ENCODE measurements around the gene GPR152. TPM values are rescaled to one million over a fixed set of nuclear protein-coding genes. Genes with fewer than 3 reads are reported as not detected.

The GPR152 gene
- total and polyA plus RNA-seq, 2 of the 8 experiments (the other 6 are each of a cell fraction or from before 2014, with no cell fraction given), result not detected

DNA sequence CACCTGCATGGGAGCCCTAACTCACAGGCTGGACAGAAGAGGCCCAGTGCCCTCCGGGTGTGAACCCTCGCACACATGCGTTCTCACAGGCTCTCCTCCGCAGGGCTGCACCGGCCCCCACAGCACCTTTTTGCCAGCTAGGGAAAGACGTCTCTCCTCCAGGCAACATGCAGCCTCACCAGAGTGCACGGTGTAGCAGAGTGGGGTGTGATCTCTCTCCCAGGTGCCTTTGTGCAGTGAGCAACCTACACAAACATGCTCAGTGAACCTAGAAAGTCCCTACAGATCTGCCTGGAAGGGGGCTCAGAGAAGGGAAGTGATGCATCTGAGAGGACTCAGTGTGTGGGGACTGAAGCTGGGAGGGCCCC is 40.8 kb downstream of the GPR152 start:
- H3K9ac ChIP-seq (replicated peaks in 1 of 4; ENCODE audit: extremely low read depth in 1 of 4, low read depth in 3 of 4, low read length in 3 of 4), result 0 out of 7 replicates have a peak overlapping the region, but pooled peaks of 1 of the 4 experiments have one; percentile 10
- H3K27ac ChIP-seq (ENCODE audit: low read depth, low read length), result no peak overlapping the region
- H3K4ac ChIP-seq (replicated peaks; ENCODE audit: insufficient read length, low read depth, low read length), result no peak overlapping the region
- no peaks in the 10 kb centered on the region for H3K9me3 ChIP-seq (ENCODE audit: insufficient read depth in 2 of 2, low read depth in 1 of 2, low read length in 1 of 2)
- H4K91ac ChIP-seq (replicated peaks; ENCODE audit: insufficient read length, low read length), result no peak overlapping the region
- 0 out of 2 replicates have a peak, but pooled peaks cover 3% of the 10 kb centered on the region for H3K23me2 ChIP-seq (ENCODE audit: low read depth, low read length)
- H3K4me3 ChIP-seq (ENCODE audit: extremely low read depth in 1 of 4, insufficient read depth in 2 of 4, low read depth in 3 of 4, low read length in 4 of 4), result no peak overlapping the region
- peaks cover 0 to 16% (median 5%) of the 10 kb centered on the region in 4 experiments; a peak in 4 of 7 replicates for H3K27me3 ChIP-seq (replicated peaks in 1 of 4; ENCODE audit: control insufficient read depth in 3 of 4, extremely low read depth in 1 of 4, insufficient read depth in 3 of 4, low read length in 3 of 4)
- H3K23ac ChIP-seq (ENCODE audit: insufficient read length), result no peak overlapping the region
- no peak overlapping the region for H3K14ac ChIP-seq (ENCODE audit: insufficient read length)
- H2BK12ac ChIP-seq (ENCODE audit: low read depth, low read length), result no peak overlapping the region
- 0 out of 2 replicates have a peak overlapping the region, but pooled peaks have one; percentile 16 for H2AK5ac ChIP-seq (ENCODE audit: low read depth, low read length)
- FAIRE-seq (no peak), DNase-seq (ENCODE audit: low read depth in 1 of 2, low spot score in 2 of 2) (no peak)
- H2BK5ac ChIP-seq (ENCODE audit: low read depth, low read length), result no peak overlapping the region
- no peak overlapping the region for H2BK15ac ChIP-seq (ENCODE audit: low read length)
- H4K5ac ChIP-seq (ENCODE audit: insufficient read length, low read depth, low read length), result no peak overlapping the region
- no peaks in the 10 kb centered on the region for H3K79me1 ChIP-seq (ENCODE audit: low read depth, low read length)
- no peaks in the 10 kb centered on the region for H3K36me3 ChIP-seq (ENCODE audit: control insufficient read depth in 2 of 4, insufficient read depth in 4 of 4, low read length in 3 of 4)
- 89% methylated on average over 6 of the region's 7 CpGs; no CpG with 5 or more reads in 1 of the 2 experiments for whole genome bisulfite sequencing, 2 experiments (ENCODE audit: extremely low coverage in 1 of 2, insufficient coverage in 1 of 2, insufficient read length in 1 of 2, insufficient replicate concordance in 2 of 2, low coverage in 1 of 2, low lambda C conversion rate in 2 of 2, missing lambda C conversion rate in 1 of 2)
- no peak overlapping the region for H4K8ac ChIP-seq (ENCODE audit: extremely low read depth, insufficient read depth, low read length)
- H3K56ac ChIP-seq (replicated peaks; ENCODE audit: insufficient read length, low read depth, low read length), result no peak overlapping the region
- peaks cover 4 to 22% (median 13%) of the 10 kb centered on the region in 4 experiments for H3K4me1 ChIP-seq (replicated peaks in 1 of 4; ENCODE audit: control insufficient read depth in 3 of 4, insufficient read depth in 4 of 4, low read length in 3 of 4)
- TF ChIP-seq CTBP2 (IDR thresholded peaks at IDR 0.05; ENCODE audit: borderline replicate concordance, insufficient read depth, insufficient read length, low read length), result no peak
- no peak for TF ChIP-seq EGR1 (IDR thresholded peaks at IDR 0.05; ENCODE audit: borderline replicate concordance, low read depth, low read length)
- TF ChIP-seq SP1 (IDR thresholded peaks at IDR 0.05; ENCODE audit: low read depth, low read length), result no peak
- no peak for TF ChIP-seq GABPA (IDR thresholded peaks at IDR 0.05; ENCODE audit: borderline replicate concordance, insufficient read depth, low read length)
- TF ChIP-seq JUND (IDR thresholded peaks at IDR 0.05; ENCODE audit: low read length), result no peak
- TF ChIP-seq BRCA1 (IDR thresholded peaks at IDR 0.05; ENCODE audit: low read depth, low read length), result no peak
- no peak for TF ChIP-seq EP300 (IDR thresholded peaks at IDR 0.05; ENCODE audit: borderline replicate concordance in 1 of 2, low read depth in 2 of 2, low read length in 2 of 2)
- TF ChIP-seq, protein P1, sequence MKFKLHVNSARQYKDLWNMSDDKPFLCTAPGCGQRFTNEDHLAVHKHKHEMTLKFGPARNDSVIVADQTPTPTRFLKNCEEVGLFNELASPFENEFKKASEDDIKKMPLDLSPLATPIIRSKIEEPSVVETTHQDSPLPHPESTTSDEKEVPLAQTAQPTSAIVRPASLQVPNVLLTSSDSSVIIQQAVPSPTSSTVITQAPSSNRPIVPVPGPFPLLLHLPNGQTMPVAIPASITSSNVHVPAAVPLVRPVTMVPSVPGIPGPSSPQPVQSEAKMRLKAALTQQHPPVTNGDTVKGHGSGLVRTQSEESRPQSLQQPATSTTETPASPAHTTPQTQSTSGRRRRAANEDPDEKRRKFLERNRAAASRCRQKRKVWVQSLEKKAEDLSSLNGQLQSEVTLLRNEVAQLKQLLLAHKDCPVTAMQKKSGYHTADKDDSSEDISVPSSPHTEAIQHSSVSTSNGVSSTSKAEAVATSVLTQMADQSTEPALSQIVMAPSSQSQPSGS (IDR thresholded peaks at IDR 0.05; ENCODE audit: low read length), result no peak
- no peak for TF ChIP-seq TBP (IDR thresholded peaks at IDR 0.05; ENCODE audit: low read depth, low read length)
- TF ChIP-seq CBX8 (IDR thresholded peaks at IDR 0.05; ENCODE audit: borderline replicate concordance, low read depth, low read length), result no peak
- no peaks in the 10 kb centered on the region for H4K20me1 ChIP-seq (replicated peaks in 1 of 2; ENCODE audit: control insufficient read depth in 1 of 2, insufficient read depth in 2 of 2, low read length in 2 of 2)
- no peak overlapping the region; the same call in 1 of the 2 replicates for H3K18ac ChIP-seq (ENCODE audit: extremely low read depth, low read length)
- CTCF ChIA-PET (ENCODE audit: partially characterized antibody), result interaction anchor here (0.9 to 2.5 kb wide), 6 partner anchors 11 to 66 kb away, joined by 3 to 7 read pairs (median 4); partner anchors contain the start of genes PPP1CA, PTPRCAP and TMEM134
- no peaks in the 10 kb centered on the region for H3K79me2 ChIP-seq (ENCODE audit: control insufficient read depth in 1 of 2, insufficient read depth in 2 of 2, low read length in 2 of 2)
- POLR2A ChIA-PET (ENCODE audit: partially characterized antibody), result interaction anchor here (0.7 to 2.6 kb wide), 9 partner anchors 9 to 81 kb away, joined by 3 to 8 read pairs (median 4); partner anchors contain the start of genes RAD9A and RPS6KB2
- H2BK120ac ChIP-seq (replicated peaks; ENCODE audit: low read depth, low read length), result no peak overlapping the region
- no peak overlapping the region for H2AFZ ChIP-seq (ENCODE audit: low read length)
- no peak overlapping the region for H3K4me2 ChIP-seq (ENCODE audit: insufficient read depth in 1 of 2, low read depth in 2 of 2, low read length in 2 of 2)
- no peak overlapping the region for H2BK20ac ChIP-seq (ENCODE audit: low read length)

All from H1 (cell line).